ENCODE results near the gene RAB6D.

GRCh38 chr2:131366643-131367042, 2.7 kb upstream of the RAB6D start:
- TF ChIP-seq FOXP4 (CRISPR knock-in tag; IDR thresholded peaks at IDR 0.05) (no peak), FOXK1 (CRISPR knock-in tag; IDR thresholded peaks at IDR 0.05) (no peak), ZBTB43 (CRISPR knock-in tag; IDR thresholded peaks at IDR 0.05) (no peak), ELF4 (CRISPR knock-in tag; IDR thresholded peaks at IDR 0.05; ENCODE audit: low read depth) (no peak)
- TF ChIP-seq, protein P1, sequence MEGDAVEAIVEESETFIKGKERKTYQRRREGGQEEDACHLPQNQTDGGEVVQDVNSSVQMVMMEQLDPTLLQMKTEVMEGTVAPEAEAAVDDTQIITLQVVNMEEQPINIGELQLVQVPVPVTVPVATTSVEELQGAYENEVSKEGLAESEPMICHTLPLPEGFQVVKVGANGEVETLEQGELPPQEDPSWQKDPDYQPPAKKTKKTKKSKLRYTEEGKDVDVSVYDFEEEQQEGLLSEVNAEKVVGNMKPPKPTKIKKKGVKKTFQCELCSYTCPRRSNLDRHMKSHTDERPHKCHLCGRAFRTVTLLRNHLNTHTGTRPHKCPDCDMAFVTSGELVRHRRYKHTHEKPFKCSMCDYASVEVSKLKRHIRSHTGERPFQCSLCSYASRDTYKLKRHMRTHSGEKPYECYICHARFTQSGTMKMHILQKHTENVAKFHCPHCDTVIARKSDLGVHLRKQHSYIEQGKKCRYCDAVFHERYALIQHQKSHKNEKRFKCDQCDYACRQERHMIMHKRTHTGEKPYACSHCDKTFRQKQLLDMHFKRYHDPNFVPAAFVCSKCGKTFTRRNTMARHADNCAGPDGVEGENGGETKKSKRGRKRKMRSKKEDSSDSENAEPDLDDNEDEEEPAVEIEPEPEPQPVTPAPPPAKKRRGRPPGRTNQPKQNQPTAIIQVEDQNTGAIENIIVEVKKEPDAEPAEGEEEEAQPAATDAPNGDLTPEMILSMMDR (IDR thresholded peaks at IDR 0.05), result no peak
